Fibroblast of lung (primary cell): ENCODE results near the gene BLOC1S5.

ENCODE experiments used
- EZH2 ChIP-seq: IDR thresholded peaks from 2 replicates; pipeline ENCODE4 v1.5.1; 2012; ENCODE audit warnings: low read length, control low read depth, mild to moderate bottlenecking; ENCODE audit errors: missing control alignments
- TF ChIP-seq, protein P1 (sequence below), 2 donors: IDR thresholded peaks in 1 of 2; conservative IDR thresholded peaks in 1 of 2; 1 replicate in 1 of 2; 2 replicates in 1 of 2; pipeline ENCODE4 v1.5.1; 2011 to 2012; ENCODE audit warnings: low read length in 2 of 2, control low read depth in 1 of 2, inconsistent platforms in 1 of 2, low read depth in 1 of 2, mild to moderate bottlenecking in 1 of 2

DNA sequence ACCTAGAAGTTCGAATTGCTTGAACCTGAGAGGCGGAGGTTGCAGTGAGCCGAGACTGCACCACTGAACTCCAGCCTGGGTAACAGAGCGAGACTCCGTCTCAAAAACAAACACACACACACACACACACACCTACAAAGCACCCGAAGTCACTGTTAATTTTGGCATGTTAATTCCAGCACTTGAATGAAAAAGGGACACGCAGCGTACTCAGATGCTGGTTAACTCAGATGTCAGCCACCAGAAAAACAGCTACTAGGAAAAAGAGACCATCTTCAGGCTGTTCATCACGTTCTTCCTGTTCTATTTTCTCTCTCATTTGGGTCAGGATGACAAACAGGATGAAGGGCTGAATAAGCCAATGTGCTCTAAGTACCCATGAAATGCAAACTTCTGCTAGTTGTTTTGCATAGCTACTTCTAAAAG is 46.9 kb downstream of the BLOC1S5 start:
- no peak for TF ChIP-seq EZH2
- TF ChIP-seq, protein P1, sequence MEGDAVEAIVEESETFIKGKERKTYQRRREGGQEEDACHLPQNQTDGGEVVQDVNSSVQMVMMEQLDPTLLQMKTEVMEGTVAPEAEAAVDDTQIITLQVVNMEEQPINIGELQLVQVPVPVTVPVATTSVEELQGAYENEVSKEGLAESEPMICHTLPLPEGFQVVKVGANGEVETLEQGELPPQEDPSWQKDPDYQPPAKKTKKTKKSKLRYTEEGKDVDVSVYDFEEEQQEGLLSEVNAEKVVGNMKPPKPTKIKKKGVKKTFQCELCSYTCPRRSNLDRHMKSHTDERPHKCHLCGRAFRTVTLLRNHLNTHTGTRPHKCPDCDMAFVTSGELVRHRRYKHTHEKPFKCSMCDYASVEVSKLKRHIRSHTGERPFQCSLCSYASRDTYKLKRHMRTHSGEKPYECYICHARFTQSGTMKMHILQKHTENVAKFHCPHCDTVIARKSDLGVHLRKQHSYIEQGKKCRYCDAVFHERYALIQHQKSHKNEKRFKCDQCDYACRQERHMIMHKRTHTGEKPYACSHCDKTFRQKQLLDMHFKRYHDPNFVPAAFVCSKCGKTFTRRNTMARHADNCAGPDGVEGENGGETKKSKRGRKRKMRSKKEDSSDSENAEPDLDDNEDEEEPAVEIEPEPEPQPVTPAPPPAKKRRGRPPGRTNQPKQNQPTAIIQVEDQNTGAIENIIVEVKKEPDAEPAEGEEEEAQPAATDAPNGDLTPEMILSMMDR (conservative IDR thresholded peaks at IDR 0.05 in 1 of 2, IDR thresholded peaks at IDR 0.05 in 1 of 2; ENCODE audit: low read depth in 1 of 2, low read length in 2 of 2): no peak
